NCI-H2227 (cell line): ENCODE measurements around the gene HS3ST4.
A peak's percentile ranks its signal among the peaks of the same experiment; 100 is the strongest.

Experiments
- DNase-seq: peaks from one replicate; lab custom pipeline; 2025; ENCODE audit not compliant: unreplicated experiment; lab: John Stamatoyannopoulos, UW

The HS3ST4 gene

DNA sequence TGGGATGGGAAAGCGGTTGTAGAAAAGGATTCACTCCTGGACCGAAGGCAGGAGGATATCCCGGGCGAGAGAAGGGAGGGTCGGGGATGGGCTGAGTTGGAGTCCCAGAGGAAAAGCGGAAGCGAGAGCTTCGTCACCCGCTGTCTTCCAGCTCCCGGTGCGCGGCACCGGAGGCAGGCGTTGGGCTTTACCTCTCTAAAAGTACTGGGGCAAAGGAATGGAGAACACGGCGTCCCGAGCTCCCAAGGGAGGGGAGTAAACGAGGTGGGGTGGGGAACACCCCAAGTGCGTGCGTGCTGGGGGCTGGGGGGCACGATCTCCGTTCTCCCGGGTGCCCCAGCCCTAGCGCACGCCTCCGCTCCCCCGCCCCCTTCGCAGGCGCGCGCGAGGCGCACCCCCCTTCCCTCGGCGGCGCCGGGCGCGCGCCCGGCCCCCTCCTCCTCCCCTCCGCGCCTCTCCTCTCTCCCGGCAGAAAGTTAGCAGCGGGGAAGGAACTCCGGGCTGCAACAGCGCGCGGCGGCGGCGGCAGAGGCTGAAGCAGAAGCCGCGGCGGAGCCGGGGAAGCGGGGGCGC is at the start of gene HS3ST4:
HS3ST4 (plus strand) TSS at position 441 of the 573 bp plus-strand sequence.
- DNase-seq: peak; percentile 19

DNA sequence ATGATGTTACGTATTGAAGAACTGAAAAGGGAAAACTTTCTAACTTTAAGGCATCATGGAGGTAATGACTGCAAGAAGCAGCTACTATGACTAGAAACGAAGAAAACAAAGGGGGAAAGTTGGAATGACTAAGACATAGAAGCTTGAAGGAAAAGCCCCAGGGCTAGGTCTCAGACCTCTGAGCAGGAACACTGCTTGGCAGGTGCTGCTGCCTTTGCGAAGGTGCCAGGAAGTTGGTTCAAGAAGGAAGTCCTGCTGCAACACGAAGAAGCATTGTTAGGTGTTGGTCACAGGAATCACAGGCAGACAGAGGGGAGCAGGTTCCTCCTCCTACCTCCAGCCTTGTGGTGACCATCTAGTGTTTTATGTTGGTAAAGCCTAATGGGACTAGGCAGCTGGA is 48.1 kb upstream of the HS3ST4 start:
- DNase-seq: no peak

GRCh38 chr16:25656639-25657038 is 35.1 kb upstream of the HS3ST4 start:
- no peak for DNase-seq

GRCh38 chr16:25676820-25677219 is 14.9 kb upstream of the HS3ST4 start:
- no peak for DNase-seq

DNA sequence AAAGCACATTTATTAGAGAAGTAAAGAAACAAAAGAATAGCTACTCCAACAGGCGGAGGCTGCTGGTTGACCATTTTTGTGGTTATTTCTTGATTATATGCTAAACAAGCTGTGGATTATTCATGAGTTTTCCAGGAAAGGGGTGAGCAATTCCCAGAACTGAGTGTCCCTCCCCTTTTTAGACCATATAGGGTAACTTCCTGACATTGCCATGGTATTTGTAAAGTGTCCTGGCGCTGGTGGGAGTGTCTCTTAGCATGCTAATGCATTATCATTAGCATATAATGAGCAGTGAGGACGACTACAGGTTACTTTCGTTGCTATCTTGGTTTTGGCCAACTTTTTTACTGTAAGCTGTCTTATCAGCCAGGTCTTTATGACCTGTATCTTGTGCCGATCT is 12.2 kb upstream of the HS3ST4 start:
- DNase-seq: no peak

GRCh38 chr16:25689137-25689836 is 2.5 kb upstream of the HS3ST4 start:
- no peak for DNase-seq

- no peak for DNase-seq
These were observed 1.1 kb upstream of the HS3ST4 start for GRCh38 chr16:25690552-25691143.

DNA sequence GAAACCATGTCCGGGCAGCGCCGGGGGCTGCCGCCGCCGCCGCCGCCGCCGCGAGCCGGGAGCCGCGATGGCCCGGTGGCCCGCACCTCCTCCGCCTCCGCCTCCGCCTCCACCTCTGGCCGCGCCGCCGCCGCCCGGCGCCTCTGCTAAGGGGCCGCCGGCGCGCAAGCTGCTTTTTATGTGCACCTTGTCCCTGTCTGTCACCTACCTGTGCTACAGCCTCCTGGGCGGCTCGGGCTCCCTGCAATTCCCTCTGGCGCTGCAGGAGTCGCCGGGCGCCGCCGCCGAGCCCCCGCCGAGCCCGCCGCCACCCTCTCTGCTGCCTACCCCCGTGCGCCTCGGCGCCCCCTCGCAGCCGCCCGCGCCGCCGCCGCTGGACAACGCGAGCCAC is 587 bp downstream of the HS3ST4 start:
- DNase-seq: no peak

DNA sequence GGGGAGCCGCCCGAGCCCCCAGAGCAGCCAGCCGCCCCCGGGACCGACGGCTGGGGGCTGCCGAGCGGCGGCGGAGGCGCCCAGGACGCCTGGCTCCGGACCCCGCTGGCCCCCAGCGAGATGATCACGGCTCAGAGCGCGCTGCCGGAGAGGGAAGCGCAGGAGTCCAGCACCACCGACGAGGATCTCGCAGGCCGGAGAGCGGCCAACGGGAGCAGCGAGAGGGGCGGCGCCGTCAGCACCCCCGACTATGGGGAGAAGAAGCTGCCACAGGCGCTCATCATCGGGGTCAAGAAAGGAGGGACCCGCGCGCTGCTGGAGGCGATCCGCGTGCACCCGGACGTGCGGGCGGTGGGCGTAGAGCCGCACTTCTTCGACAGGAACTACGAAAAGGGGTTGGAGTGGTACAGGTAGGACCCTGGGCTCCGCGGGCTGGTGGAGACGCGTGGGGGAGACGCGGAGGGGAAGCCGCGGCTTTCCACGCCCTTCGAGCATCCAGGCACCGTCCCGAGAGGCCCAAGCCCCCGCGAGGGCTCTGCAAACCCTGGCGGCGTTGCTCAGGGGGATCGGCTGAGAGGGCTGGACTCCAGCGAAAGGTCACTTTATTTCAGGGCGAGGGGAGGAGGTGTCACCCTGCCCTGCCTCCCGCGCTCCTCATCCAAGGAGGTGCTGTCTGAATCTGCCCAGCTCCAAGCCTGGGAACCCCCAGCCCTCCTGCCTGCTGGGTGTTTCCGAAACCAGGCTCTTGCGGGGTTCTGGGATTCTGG is 1.2 kb downstream of the HS3ST4 start:
- DNase-seq: no peak

- no peak for DNase-seq
These were observed 1.9 kb downstream of the HS3ST4 start for GRCh38 chr16:25693631-25694030.

DNA sequence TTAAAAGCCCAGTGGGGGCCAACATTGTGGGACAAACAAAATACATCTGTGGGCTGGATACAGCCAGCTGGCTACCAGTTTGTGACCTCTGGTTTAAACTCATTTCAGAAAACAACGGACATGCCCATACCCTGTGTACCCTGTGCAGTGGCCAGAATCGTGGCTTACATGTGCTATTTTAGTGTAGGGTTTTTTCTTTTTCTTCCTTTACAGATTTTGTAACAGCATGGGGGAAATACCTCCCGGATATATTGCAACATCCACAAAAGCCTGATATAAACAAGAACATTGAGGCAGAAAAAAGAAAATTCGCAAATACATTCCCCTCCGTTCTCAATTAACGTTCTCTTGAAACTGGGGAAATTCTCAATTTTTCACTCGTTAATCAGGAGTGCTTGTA is 7.3 kb downstream of the HS3ST4 start:
- DNase-seq: no peak

GRCh38 chr16:25700547-25700946 is 8.8 kb downstream of the HS3ST4 start:
- DNase-seq: no peak

DNA sequence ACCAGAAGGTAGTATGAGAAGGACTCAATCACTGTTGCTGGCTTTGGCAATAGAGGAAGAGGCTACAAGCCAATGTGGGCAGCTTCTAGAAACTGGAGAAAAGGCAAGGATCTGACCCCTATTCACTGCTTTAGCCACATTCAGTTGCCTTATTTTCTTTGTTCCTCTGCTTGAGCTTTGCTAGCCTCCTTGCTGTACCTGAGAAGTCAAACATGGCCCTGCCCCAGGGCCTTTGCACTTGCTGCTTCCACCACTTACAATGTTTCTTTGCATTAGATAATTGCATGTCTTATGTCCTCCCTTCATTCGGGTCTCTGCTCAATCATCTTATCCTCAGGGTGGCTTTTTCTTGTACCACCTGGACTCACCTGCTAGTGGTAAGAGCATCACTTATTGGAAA is 15.8 kb downstream of the HS3ST4 start:
- DNase-seq: no peak

DNA sequence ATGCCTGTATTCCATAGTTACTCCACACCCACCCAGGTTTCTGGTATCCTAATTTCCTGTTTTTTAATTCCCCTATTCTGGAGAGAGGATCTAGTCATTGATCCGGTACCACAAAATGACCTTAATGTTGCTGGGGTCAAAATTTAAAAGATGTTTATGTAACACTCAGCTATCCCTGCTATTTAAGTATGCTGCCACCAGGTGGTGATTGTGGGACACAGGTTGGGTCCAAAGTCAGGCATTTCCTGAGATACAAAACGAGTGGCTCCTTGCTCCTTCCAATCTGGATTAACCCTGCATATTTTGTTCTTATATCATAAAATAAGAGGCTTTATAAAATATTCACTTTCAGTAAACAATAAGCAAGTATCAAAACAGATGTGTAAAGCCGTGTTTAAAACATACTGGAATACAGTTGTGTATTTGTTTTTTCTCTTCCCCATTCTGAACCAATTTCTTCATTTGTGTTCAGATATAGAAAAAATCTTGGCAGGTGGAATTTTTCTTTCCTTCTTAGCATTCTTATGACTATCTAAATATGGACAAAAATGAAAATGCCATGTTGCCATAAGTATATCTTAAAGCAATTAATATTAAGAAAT is 16.3 kb downstream of the HS3ST4 start:
- DNase-seq: no peak

DNA sequence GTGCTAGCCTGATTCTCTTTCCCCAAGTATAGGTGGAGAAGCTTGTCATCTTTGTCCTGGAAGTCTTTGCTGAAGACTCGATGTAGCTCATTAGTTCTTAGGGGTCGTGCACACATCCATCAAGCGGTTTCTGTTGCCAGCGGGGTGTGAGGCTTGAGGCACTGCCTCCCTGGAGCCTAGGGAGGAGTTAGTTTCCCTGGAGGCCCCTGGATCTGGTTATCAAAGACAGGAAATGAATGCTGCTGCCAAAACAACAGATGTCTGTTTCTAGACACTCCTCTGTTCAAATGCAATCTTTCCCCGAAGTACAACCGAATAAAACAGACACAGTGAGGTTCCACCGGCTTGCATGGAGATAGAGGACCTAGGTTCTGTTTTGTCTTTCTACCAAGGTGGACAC is 17.5 kb downstream of the HS3ST4 start:
- DNase-seq: no peak

- no peak for DNase-seq
These were observed 22.2 kb downstream of the HS3ST4 start for GRCh38 chr16:25713785-25714570.

DNA sequence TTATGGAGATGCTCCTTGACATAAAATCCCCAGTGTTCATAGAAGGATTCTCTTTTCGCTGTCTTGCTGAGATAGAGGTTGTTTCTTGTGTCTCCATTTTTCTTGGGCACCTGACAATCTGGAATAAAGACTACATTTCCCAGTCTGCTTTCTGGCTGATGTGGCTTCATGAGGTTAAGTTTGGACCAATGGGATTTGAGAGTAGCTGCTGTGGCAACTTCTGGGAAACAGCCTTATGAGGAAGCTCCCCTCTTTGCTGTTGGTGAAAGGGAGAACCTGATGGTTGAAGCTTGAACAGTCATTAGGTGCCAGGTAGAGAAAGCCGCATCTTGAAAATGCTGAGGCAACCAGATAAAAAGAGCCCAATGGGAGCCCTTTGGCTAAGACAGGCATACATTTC is 24.4 kb downstream of the HS3ST4 start:
- DNase-seq: no peak

GRCh38 chr16:25721439-25721838 is 29.7 kb downstream of the HS3ST4 start:
- no peak for DNase-seq

GRCh38 chr16:25726430-25727098 is 34.8 kb downstream of the HS3ST4 start:
- DNase-seq: no peak
